MM.1S (cell line): ENCODE results near the gene MACROD2.

Experiments
- EZH2 ChIP-seq: fragments of 300-600 bp; sonication (generic); optimal IDR thresholded peaks from 2 replicates; pipeline ENCODE3; 2017; ENCODE audit warnings: low read depth, mild to moderate bottlenecking, antibody characterized with exemption, low read length, mixed read lengths
- TF ChIP-seq, protein P1 (sequence below): fragments of 300-600 bp; sonication (generic); IDR thresholded peaks from 2 replicates; pipeline ENCODE4 v1.5.1; 2016; ENCODE audit warnings: antibody characterized with exemption, low read length, mixed read lengths

DNA sequence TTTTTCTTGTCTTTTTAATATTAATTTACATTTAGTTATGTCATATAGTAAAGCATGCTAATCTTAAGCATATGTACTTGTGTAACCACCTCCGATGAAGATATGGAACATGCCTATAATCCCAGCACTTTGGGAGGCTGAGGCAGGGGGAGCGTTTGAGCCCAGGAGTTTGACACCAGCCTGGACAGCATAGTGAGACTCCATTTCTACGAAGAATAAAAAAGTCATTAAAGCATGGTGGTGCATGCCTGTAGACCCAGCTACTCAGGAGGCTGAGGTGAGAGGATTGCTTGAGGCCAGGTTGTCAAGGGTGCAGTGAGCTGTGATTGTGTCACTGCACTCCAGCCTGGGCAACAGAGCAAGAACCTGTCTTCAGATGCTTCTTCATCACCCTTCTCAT is 970.9 kb downstream of the MACROD2 start:
- TF ChIP-seq EZH2 = no peak
- TF ChIP-seq, protein P1, sequence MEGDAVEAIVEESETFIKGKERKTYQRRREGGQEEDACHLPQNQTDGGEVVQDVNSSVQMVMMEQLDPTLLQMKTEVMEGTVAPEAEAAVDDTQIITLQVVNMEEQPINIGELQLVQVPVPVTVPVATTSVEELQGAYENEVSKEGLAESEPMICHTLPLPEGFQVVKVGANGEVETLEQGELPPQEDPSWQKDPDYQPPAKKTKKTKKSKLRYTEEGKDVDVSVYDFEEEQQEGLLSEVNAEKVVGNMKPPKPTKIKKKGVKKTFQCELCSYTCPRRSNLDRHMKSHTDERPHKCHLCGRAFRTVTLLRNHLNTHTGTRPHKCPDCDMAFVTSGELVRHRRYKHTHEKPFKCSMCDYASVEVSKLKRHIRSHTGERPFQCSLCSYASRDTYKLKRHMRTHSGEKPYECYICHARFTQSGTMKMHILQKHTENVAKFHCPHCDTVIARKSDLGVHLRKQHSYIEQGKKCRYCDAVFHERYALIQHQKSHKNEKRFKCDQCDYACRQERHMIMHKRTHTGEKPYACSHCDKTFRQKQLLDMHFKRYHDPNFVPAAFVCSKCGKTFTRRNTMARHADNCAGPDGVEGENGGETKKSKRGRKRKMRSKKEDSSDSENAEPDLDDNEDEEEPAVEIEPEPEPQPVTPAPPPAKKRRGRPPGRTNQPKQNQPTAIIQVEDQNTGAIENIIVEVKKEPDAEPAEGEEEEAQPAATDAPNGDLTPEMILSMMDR = no peak
